Measurements from ENCODE around the gene PARP3.

PARP3 gene

DNA sequence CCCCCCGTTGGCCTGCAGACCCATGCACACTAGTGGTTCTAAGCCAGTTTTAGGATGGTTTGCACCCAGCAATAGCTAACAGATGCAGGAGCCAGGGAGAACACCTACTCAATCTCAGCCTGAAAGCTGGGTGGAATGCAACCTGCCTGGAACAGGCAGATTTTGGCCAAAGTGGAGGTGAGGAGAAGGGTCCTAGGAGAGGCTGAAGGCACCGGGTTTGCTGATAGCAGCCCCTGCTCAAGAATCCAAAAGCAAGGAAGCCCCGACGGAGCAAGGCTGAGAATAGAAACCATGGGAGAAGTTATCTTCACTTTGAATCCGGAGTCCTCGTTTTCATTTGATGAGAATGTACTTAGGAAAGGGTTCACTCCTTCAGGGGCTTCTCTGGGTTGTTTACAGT, 10.4 kb upstream of the PARP3 start:
- no peak for DNase-seq
- H3K79me1 ChIP-seq (ENCODE audit: low read length), result peaks cover 1% of the 10 kb centered on the region
- H3K9ac ChIP-seq (ENCODE audit: low read length), result no peak overlapping the region
- no peak overlapping the region for H3K23ac ChIP-seq (ENCODE audit: low read length)
- no peak overlapping the region for H2BK15ac ChIP-seq (replicated peaks; ENCODE audit: low read depth)
- no peak overlapping the region for H2BK120ac ChIP-seq (ENCODE audit: low read depth, low read length)
- no CpG with 5 or more reads among the region's 6 CpGs for WGBS (ENCODE audit: extremely low coverage, insufficient coverage, low lambda C conversion rate)
- H3K27ac ChIP-seq (ENCODE audit: low read depth, low read length), result no peak overlapping the region
- H3K56ac ChIP-seq (ENCODE audit: low read length), result no peak overlapping the region
- H3K18ac ChIP-seq (ENCODE audit: low read length), result no peak overlapping the region
- H2AK5ac ChIP-seq (ENCODE audit: low read length), result no peak overlapping the region
- H3K4me2 ChIP-seq (ENCODE audit: low read length), result no peak overlapping the region
- H4K5ac ChIP-seq (ENCODE audit: low read length), result no peak overlapping the region
- no peak overlapping the region for H4K8ac ChIP-seq (ENCODE audit: low read depth, low read length)
- H2BK5ac ChIP-seq (ENCODE audit: low read length), result no peak overlapping the region
- H3K79me2 ChIP-seq (ENCODE audit: control insufficient read depth, insufficient read depth, low read length), result no peaks in the 10 kb centered on the region
- no peaks in the 10 kb centered on the region for H3K4me1 ChIP-seq (ENCODE audit: control insufficient read depth, low read depth, low read length)
- no peak overlapping the region for H3K4me3 ChIP-seq (ENCODE audit: low read length)
- H3K36me3 ChIP-seq (ENCODE audit: control insufficient read depth, insufficient read depth, low read length), result peaks cover 23% of the 10 kb centered on the region
- H3K27me3 ChIP-seq (ENCODE audit: insufficient read depth, low read length, poor library complexity), result no peaks in the 10 kb centered on the region
- no peak overlapping the region for H3K4ac ChIP-seq (ENCODE audit: low read depth, low read length)

DNA sequence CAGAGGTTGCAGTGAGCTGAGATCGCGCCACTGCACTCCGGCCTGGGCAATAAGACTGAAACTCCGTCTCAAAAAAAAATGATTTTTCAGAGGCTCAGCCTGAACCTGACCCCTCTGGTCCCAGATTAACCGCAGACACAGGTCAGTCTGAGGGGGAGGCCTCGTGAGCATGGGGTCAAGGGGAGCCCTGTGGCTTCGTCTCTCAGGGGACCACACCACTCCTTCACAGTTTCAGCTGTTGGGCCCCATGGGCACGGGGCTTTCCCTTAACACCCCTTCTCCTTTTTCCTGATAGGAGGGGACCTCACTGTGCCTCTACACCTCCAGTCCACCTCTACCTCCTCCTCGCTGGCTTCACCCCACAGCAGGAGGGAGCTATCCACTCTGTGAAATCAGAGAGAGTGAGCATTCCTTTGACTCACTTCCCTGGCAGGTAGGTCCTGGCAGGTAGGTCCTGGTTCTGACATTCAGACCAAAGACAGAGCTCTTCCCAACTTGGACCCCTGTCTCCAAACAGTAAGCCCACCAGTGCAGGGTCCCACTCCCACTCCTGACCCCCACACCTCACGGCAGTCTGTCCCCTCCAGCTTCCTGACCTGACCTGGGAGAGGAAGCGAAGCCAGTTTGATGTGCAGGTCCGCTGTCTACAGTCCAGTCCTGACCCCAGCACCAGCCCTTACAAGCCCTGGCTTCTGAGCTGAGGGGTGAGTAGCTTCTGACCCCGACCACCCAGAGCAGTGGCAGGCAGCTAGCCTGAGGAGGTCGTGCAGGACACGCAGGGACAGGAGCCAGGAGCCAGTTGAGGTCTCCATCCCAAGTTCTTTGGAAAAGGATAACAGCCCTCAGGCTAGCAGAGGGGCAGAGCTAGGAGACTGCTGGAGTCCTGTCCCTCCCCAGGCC, 9.4 kb upstream of the PARP3 start:
- no peak overlapping the region for H3K23ac ChIP-seq (ENCODE audit: low read length)
- no peak overlapping the region for H3K9ac ChIP-seq (ENCODE audit: low read length)
- H4K5ac ChIP-seq (ENCODE audit: low read length), result no peak overlapping the region
- no peak overlapping the region for H3K4ac ChIP-seq (ENCODE audit: low read depth, low read length)
- WGBS (ENCODE audit: extremely low coverage, insufficient coverage, low lambda C conversion rate), result no CpG with 5 or more reads among the region's 15 CpGs
- no peak overlapping the region for H4K8ac ChIP-seq (ENCODE audit: low read depth, low read length)
- DNase-seq, result no peak
- H3K79me1 ChIP-seq (ENCODE audit: low read length), result peaks cover 3% of the 10 kb centered on the region
- H3K4me2 ChIP-seq (ENCODE audit: low read length), result no peak overlapping the region
- H2AK5ac ChIP-seq (ENCODE audit: low read length), result no peak overlapping the region
- H3K4me3 ChIP-seq (ENCODE audit: low read length), result no peak overlapping the region
- H2BK15ac ChIP-seq (replicated peaks; ENCODE audit: low read depth), result no peak overlapping the region
- H3K79me2 ChIP-seq (ENCODE audit: control insufficient read depth, insufficient read depth, low read length), result no peaks in the 10 kb centered on the region
- no peaks in the 10 kb centered on the region for H3K27me3 ChIP-seq (ENCODE audit: insufficient read depth, low read length, poor library complexity)
- H3K36me3 ChIP-seq (ENCODE audit: control insufficient read depth, insufficient read depth, low read length), result peaks cover 28% of the 10 kb centered on the region
- no peak overlapping the region for H3K18ac ChIP-seq (ENCODE audit: low read length)
- H3K27ac ChIP-seq (ENCODE audit: low read depth, low read length), result no peak overlapping the region
- H2BK5ac ChIP-seq (ENCODE audit: low read length), result no peak overlapping the region
- no peak overlapping the region for H2BK120ac ChIP-seq (ENCODE audit: low read depth, low read length)
- H3K4me1 ChIP-seq (ENCODE audit: control insufficient read depth, low read depth, low read length), result no peaks in the 10 kb centered on the region
- H3K56ac ChIP-seq (ENCODE audit: low read length), result no peak overlapping the region

DNA sequence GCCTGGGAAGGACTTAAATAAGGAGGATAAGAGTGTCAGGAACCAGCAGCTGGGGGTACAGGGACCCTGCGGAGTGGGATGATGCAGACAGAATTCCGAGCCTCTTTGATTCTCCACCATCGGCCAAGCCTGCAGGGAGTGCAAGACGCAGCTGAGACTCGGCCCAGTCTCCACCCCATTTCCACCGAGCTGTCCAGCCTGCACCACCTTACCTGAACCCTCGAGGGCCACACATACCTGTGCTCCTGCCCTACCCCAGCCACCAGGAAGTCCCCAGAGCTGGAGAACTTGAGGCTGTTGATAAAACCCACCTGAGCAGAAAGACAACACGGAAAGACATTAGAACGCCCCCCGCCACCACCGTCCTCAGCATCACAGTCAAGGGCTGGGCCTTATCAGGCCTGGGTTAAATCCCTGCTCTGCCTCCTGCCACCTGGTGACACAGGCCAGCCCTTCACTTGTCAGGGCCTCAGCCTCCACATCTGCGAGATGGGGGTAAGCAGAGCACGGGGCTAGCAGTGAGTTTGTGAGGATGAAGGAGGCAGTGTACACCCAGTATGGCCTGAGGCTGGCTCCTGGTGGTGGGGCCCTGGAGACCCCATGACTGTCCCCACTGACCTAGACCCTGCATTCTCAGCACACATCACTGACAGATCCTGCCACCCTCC, 8.6 kb upstream of the PARP3 start:
- Histone ChIP-seq H3K4me3 (ENCODE audit: low read length) (no peak overlapping the region), H2BK120ac (ENCODE audit: low read depth, low read length) (no peak overlapping the region), H3K79me1 (ENCODE audit: low read length) (peaks cover 7% of the 10 kb centered on the region), H3K23ac (ENCODE audit: low read length) (no peak overlapping the region), H4K5ac (ENCODE audit: low read length) (no peak overlapping the region), H2AK5ac (ENCODE audit: low read length) (no peak overlapping the region), H3K18ac (ENCODE audit: low read length) (no peak overlapping the region), H2BK5ac (ENCODE audit: low read length) (no peak overlapping the region), H2BK15ac (replicated peaks; ENCODE audit: low read depth) (no peak overlapping the region), H3K9ac (ENCODE audit: low read length) (no peak overlapping the region), H3K36me3 (ENCODE audit: control insufficient read depth, insufficient read depth, low read length) (peaks cover 28% of the 10 kb centered on the region), H3K27me3 (ENCODE audit: insufficient read depth, low read length, poor library complexity) (no peaks in the 10 kb centered on the region), H3K4ac (ENCODE audit: low read depth, low read length) (no peak overlapping the region), H3K56ac (ENCODE audit: low read length) (no peak overlapping the region), H3K4me2 (ENCODE audit: low read length) (no peak overlapping the region), H4K8ac (ENCODE audit: low read depth, low read length) (no peak overlapping the region), H3K4me1 (ENCODE audit: control insufficient read depth, low read depth, low read length) (no peaks in the 10 kb centered on the region), H3K79me2 (ENCODE audit: control insufficient read depth, insufficient read depth, low read length) (peaks cover 2% of the 10 kb centered on the region), H3K27ac (ENCODE audit: low read depth, low read length) (no peak overlapping the region)
- WGBS (ENCODE audit: extremely low coverage, insufficient coverage, low lambda C conversion rate), result no CpG with 5 or more reads among the region's 13 CpGs
- DNase-seq, result no peak

DNA sequence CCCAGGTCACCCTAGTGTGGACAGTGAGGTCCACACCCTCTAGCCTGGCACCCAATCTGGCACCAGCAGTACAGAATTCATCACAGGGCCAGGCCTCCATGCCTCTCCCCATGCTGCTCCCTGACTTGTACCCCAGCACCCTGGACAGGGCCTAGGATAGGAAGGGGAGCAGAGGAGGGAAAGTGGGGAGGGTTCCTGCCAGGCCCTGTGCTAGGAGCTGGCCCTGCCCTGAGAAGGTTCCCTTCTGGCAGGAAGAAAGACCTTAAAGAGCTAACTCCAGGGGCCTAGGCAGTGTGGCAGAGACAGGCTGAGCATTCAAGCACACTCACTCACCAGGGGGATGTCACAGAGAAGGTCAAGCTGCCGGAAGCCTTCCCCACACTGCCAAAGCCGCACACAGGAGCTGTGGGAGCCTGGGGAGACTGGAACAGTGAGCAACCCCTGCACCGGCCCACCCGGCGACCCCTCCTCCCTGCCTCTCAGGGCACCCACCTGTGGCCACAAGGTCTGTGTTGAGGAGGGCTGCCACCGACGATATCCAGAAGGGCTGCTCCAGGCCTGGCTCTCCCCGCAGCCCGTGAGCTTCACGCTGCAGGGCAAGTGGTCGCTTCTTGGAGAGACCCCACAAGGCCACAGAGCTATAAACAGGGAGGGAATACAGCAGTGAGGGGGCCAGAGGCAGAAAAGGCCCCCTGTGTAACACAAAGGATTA, 7.9 kb upstream of the PARP3 start:
- Histone ChIP-seq H3K56ac (ENCODE audit: low read length) (no peak overlapping the region), H3K79me2 (ENCODE audit: control insufficient read depth, insufficient read depth, low read length) (peaks cover 9% of the 10 kb centered on the region), H3K27me3 (ENCODE audit: insufficient read depth, low read length, poor library complexity) (no peaks in the 10 kb centered on the region), H3K4ac (ENCODE audit: low read depth, low read length) (no peak overlapping the region), H2BK15ac (replicated peaks; ENCODE audit: low read depth) (no peak overlapping the region), H3K18ac (ENCODE audit: low read length) (no peak overlapping the region), H3K23ac (ENCODE audit: low read length) (no peak overlapping the region), H3K27ac (ENCODE audit: low read depth, low read length) (no peak overlapping the region), H3K4me2 (ENCODE audit: low read length) (no peak overlapping the region), H2BK5ac (ENCODE audit: low read length) (no peak overlapping the region), H2BK120ac (ENCODE audit: low read depth, low read length) (no peak overlapping the region), H3K4me1 (ENCODE audit: control insufficient read depth, low read depth, low read length) (no peaks in the 10 kb centered on the region), H3K9ac (ENCODE audit: low read length) (no peak overlapping the region), H3K36me3 (ENCODE audit: control insufficient read depth, insufficient read depth, low read length) (peaks cover 28% of the 10 kb centered on the region), H4K8ac (ENCODE audit: low read depth, low read length) (no peak overlapping the region), H2AK5ac (ENCODE audit: low read length) (no peak overlapping the region), H3K79me1 (ENCODE audit: low read length) (peaks cover 14% of the 10 kb centered on the region), H3K4me3 (ENCODE audit: low read length) (no peak overlapping the region), H4K5ac (ENCODE audit: low read length) (no peak overlapping the region)
- no CpG with 5 or more reads among the region's 11 CpGs for WGBS (ENCODE audit: extremely low coverage, insufficient coverage, low lambda C conversion rate)
- no peak for DNase-seq

DNA sequence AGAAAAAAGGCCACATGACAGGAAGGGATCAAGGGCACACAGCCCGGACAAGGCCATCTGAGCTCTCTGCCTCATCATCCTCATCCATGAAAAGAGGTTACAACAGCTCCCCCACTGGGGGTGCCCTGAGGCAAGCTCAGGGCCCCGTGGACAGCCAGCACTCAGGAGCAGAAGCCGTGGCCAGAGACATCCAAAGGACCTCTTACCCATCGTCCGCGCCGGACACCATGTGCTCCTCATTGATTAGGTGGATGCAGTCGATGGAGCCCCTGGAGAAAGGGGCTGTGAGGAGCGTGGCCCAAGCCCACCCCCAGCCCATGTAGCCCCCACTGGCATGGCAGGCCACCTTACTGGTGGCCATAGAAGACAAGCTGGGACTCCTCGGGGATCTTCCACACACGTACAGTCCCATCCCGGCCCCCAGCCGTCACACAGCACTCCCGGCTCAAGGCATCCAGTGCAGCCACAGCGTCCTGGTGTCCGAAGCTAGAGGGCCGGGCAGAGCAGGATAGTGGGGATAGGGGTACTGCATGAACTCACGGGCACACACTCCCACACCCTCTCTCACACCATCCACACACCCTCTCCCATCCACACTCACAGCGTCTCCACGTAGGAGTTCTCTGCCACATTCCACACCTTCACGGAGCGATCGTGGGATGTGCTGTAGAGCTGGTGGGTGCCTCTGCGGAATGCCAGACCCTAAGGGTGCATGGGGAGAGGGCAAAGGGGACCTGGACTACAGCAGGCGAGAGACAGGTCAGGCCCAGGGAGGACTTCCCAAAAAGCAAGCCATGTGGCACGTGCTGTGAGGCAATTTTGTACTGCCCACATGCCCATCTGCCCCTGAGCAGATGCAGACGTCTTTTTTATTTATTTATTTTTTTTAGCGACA, 6.9 kb upstream of the PARP3 start:
- no peaks in the 10 kb centered on the region for H3K4me1 ChIP-seq (ENCODE audit: control insufficient read depth, low read depth, low read length)
- peaks cover 17% of the 10 kb centered on the region for H3K79me1 ChIP-seq (ENCODE audit: low read length)
- DNase-seq, result no peak
- no peak overlapping the region for H3K4me2 ChIP-seq (ENCODE audit: low read length)
- no peak overlapping the region for H3K23ac ChIP-seq (ENCODE audit: low read length)
- no peak overlapping the region for H3K27ac ChIP-seq (ENCODE audit: low read depth, low read length)
- peaks cover 14% of the 10 kb centered on the region for H3K79me2 ChIP-seq (ENCODE audit: control insufficient read depth, insufficient read depth, low read length)
- no peak overlapping the region for H4K8ac ChIP-seq (ENCODE audit: low read depth, low read length)
- no peaks in the 10 kb centered on the region for H3K27me3 ChIP-seq (ENCODE audit: insufficient read depth, low read length, poor library complexity)
- H2AK5ac ChIP-seq (ENCODE audit: low read length), result no peak overlapping the region
- WGBS (ENCODE audit: extremely low coverage, insufficient coverage, low lambda C conversion rate), result no CpG with 5 or more reads among the region's 28 CpGs
- H2BK15ac ChIP-seq (replicated peaks; ENCODE audit: low read depth), result no peak overlapping the region
- no peak overlapping the region for H2BK120ac ChIP-seq (ENCODE audit: low read depth, low read length)
- peaks cover 28% of the 10 kb centered on the region for H3K36me3 ChIP-seq (ENCODE audit: control insufficient read depth, insufficient read depth, low read length)
- H3K9ac ChIP-seq (ENCODE audit: low read length), result no peak overlapping the region
- H3K4me3 ChIP-seq (ENCODE audit: low read length), result no peak overlapping the region
- H2BK5ac ChIP-seq (ENCODE audit: low read length), result no peak overlapping the region
- H3K56ac ChIP-seq (ENCODE audit: low read length), result no peak overlapping the region
- no peak overlapping the region for H3K4ac ChIP-seq (ENCODE audit: low read depth, low read length)
- no peak overlapping the region for H3K18ac ChIP-seq (ENCODE audit: low read length)
- H4K5ac ChIP-seq (ENCODE audit: low read length), result no peak overlapping the region
